A549 (cell line): ENCODE measurements around the gene CA12. TPM values are rescaled to one million over a fixed set of nuclear protein-coding genes. Genes with fewer than 3 reads are reported as not detected.

ENCODE experiments used
- ATAC-seq, 2 experiments: fragments of 200-7000 bp in 1 of 2; fragments of >200 bp in 1 of 2; cut with Nextera tagmentation in 1 of 2; cut with Tn5 transposase in 1 of 2; 3 replicates each; pipeline versions ENCODE4 v1.8.0 to v1.9.1; 2018 to 2020; ENCODE audit warnings: mild to moderate bottlenecking in 1 of 2, moderate library complexity in 1 of 2
- CTCF ChIA-PET: fragments of 300-600 bp; sonication (Branson Sonifier 250); formaldehyde crosslinking; extraction: SDS; loops from one replicate; lab custom pipeline; 2021; ENCODE audit warnings: antibody characterized with exemption, inconsistent platforms; lab: Yijun Ruan, JAX
- POLR2A ChIA-PET: fragments of 350-600 bp; formaldehyde crosslinking; extraction: SDS; loops from one replicate; lab custom pipeline; 2021; ENCODE audit warnings: antibody characterized with exemption, inconsistent platforms; lab: Yijun Ruan, JAX
- DNase-seq, 2 experiments: peaks; one replicate each; pipeline versions ENCODE4 v3.0.0 to v3.0.0-alpha.2; 2011 to 2016; ENCODE audit warnings: low read depth in 1 of 2, low spot score in 1 of 2
- FAIRE-seq: peaks from 2 replicates; lab custom pipeline; 2011; peaks lifted over from hg19 to GRCh38; lab: Jason Lieb, UNC
- H3K27ac ChIP-seq, 2 experiments: fragments of >200 bp; sonication (Bioruptor Twin); formaldehyde crosslinking; 3 replicates each; pipeline ENCODE4 v1.5.1; 2016 to 2017
- H3K4me1 ChIP-seq: fragments of >200 bp; sonication (Bioruptor Twin); formaldehyde crosslinking; 3 replicates; pipeline ENCODE4 v1.6.1; 2016
- H3K4me2 ChIP-seq: fragments of >200 bp; sonication (Bioruptor Twin); formaldehyde crosslinking; 3 replicates; pipeline ENCODE4 v1.6.1; 2016
- H3K4me3 ChIP-seq: fragments of >200 bp; sonication (Bioruptor Twin); formaldehyde crosslinking; 3 replicates; pipeline ENCODE4 v1.5.1; 2016
- H3K9me3 ChIP-seq: fragments of >200 bp; sonication (Bioruptor Twin); formaldehyde crosslinking; 3 replicates; pipeline ENCODE4 v1.6.1; 2016
- BCL3 ChIP-seq: fragments of >200 bp; sonication (Bioruptor Twin); formaldehyde crosslinking; IDR thresholded peaks from 3 replicates; pipeline ENCODE4 v1.6.1; 2016
- CBX2 ChIP-seq: fragments of 200-600 bp; sonication (generic); IDR thresholded peaks from 2 replicates; pipeline ENCODE4 v1.6.1; 2016; ENCODE audit warnings: low read depth, mild to moderate bottlenecking, borderline replicate concordance
- CHD2 ChIP-seq: fragments of 150-350 bp; IDR thresholded peaks from 2 replicates; pipeline ENCODE4 v1.6.1; 2014; ENCODE audit warnings: low read length; ENCODE audit not compliant: partially characterized antibody
- CTCF ChIP-seq: fragments of >200 bp; sonication (Bioruptor Twin); formaldehyde crosslinking; IDR thresholded peaks from 3 replicates; pipeline ENCODE4 v1.5.1; 2016
- EHF ChIP-seq: fragments of 250-450 bp; sonication (Bioruptor Pico); IDR thresholded peaks from 2 replicates; pipeline ENCODE4 v1.5.0; 2020; ENCODE audit warnings: mild to moderate bottlenecking
- EP300 ChIP-seq, 2 experiments: fragments of >200 bp; sonication (Bioruptor Twin); formaldehyde crosslinking; IDR thresholded peaks; 2 replicates in 1 of 2; 3 replicates in 1 of 2; pipeline ENCODE4 v1.6.1; 2016 to 2017
- HEYL ChIP-seq: fragments of 250-450 bp; sonication (Bioruptor Pico); IDR thresholded peaks from 2 replicates; pipeline ENCODE4 v1.8.0; 2021; ENCODE audit warnings: mild to moderate bottlenecking, moderate library complexity
- HOXA7 ChIP-seq: fragments of 250-450 bp; sonication (Bioruptor Pico); IDR thresholded peaks from 2 replicates; pipeline ENCODE4 v1.5.0; 2020; ENCODE audit warnings: mild to moderate bottlenecking, moderate library complexity
- KDM1A ChIP-seq: fragments of 200-600 bp; sonication (generic); IDR thresholded peaks from 2 replicates; pipeline ENCODE4 v1.6.1; 2016; ENCODE audit warnings: low read depth, mild to moderate bottlenecking
- KDM5A ChIP-seq: fragments of 200-600 bp; sonication (generic); IDR thresholded peaks from 2 replicates; pipeline ENCODE4 v1.6.1; 2016; ENCODE audit warnings: antibody characterized with exemption, mild to moderate bottlenecking
- MAX ChIP-seq: IDR thresholded peaks from 2 replicates; pipeline ENCODE4 v1.6.1; 2012
- MAZ ChIP-seq: fragments of 150-350 bp; IDR thresholded peaks from 2 replicates; pipeline ENCODE4 v1.6.1; 2014; ENCODE audit warnings: antibody characterized with exemption, low read depth, low read length, borderline replicate concordance
- POLR2A ChIP-seq: IDR thresholded peaks from 2 replicates; pipeline ENCODE4 v1.6.1; 2012; ENCODE audit warnings: mild to moderate bottlenecking, low read length
- RAD21 ChIP-seq, 2 experiments: fragments of >200 bp in 1 of 2; sonication (Bioruptor Twin) in 1 of 2; formaldehyde crosslinking in 1 of 2; IDR thresholded peaks in 1 of 2; conservative IDR thresholded peaks in 1 of 2; 2 replicates in 1 of 2; 3 replicates in 1 of 2; pipeline ENCODE4 v1.6.1; 2012 to 2018; ENCODE audit warnings: inconsistent platforms in 1 of 2
- REST ChIP-seq: fragments of 200-600 bp; sonication (generic); IDR thresholded peaks from 2 replicates; pipeline ENCODE4 v1.6.1; 2016; ENCODE audit warnings: antibody characterized with exemption, mild to moderate bottlenecking, moderate library complexity
- RFX5 ChIP-seq: fragments of 450-650 bp; IDR thresholded peaks from 2 replicates; pipeline ENCODE4 v1.7.1; 2014; ENCODE audit warnings: antibody characterized with exemption, mild to moderate bottlenecking, moderate library complexity
- SMC3 ChIP-seq: fragments of >200 bp; sonication (Bioruptor Twin); formaldehyde crosslinking; IDR thresholded peaks from 3 replicates; pipeline ENCODE4 v1.6.1; 2018; ENCODE audit warnings: inconsistent platforms
- SREBF2 ChIP-seq: fragments of 450-650 bp; IDR thresholded peaks from 2 replicates; pipeline ENCODE4 v1.6.1; 2014; ENCODE audit warnings: mild to moderate bottlenecking, moderate library complexity
- TFCP2L1 ChIP-seq: fragments of 250-450 bp; sonication (Bioruptor Pico); IDR thresholded peaks from 2 replicates; pipeline ENCODE4 v1.5.0; 2021; ENCODE audit warnings: mild to moderate bottlenecking
- TP53 ChIP-seq: fragments of 250-450 bp; sonication (Bioruptor Pico); IDR thresholded peaks from 2 replicates; pipeline ENCODE4 v1.5.0; 2021; ENCODE audit warnings: mild to moderate bottlenecking, moderate library complexity
- ZNF302 ChIP-seq: fragments of 250-450 bp; sonication (Bioruptor Pico); IDR thresholded peaks from 2 replicates; pipeline ENCODE4 v1.9.0; 2021; ENCODE audit warnings: inconsistent platforms, mild to moderate bottlenecking, moderate library complexity
- ZSCAN20 ChIP-seq: fragments of 250-450 bp; sonication (Bioruptor Pico); IDR thresholded peaks from 2 replicates; pipeline ENCODE4 v1.8.0; 2022; ENCODE audit warnings: mild to moderate bottlenecking, moderate library complexity
- WGBS: methylation state at CpG from one replicate; pipeline ENCODE4 v1.1.6; 2017; ENCODE audit errors: missing lambda C conversion rate; 5-methylcytosine and 5-hydroxymethylcytosine counted together
- polyA plus RNA-seq, 4 experiments: library from polyadenylated mRNA; depleted of rRNA in 3 of 4; stranded (reverse); fragments of >200 nt; fragmentation: RNase III in 1 of 4; extraction: RNeasy Plus Mini Kit Qiagen cat#74134 plus additional on column Dnase treatment in 1 of 4; gene quantifications; 2 replicates in 3 of 4; 3 replicates in 1 of 4; pipeline ENCODE4 v1.2.3, GENCODE V29; 2011 to 2017
- TF ChIP-seq, protein P1 (sequence below): fragments of >200 bp; sonication (Bioruptor Twin); formaldehyde crosslinking; IDR thresholded peaks from 2 replicates; pipeline ENCODE4 v1.6.1; 2016
- TF ChIP-seq, protein P2 (sequence below): fragments of 250-450 bp; sonication (Bioruptor Pico); IDR thresholded peaks from 2 replicates; pipeline ENCODE4 v1.5.0; 2021; ENCODE audit warnings: mild to moderate bottlenecking, moderate library complexity, borderline replicate concordance
- TF ChIP-seq, protein P3 (sequence below): fragments of 150-350 bp; IDR thresholded peaks from 2 replicates; pipeline ENCODE4 v1.6.1; 2014; ENCODE audit warnings: low read depth, mild to moderate bottlenecking, low read length

The CA12 gene
- polyA plus RNA-seq, 2 of the 4 experiments (the other 2 are of a cell fraction) = 129 to 323 TPM

- peaks cover 100% of the 10 kb centered on the region for H3K4me1 ChIP-seq
- H3K4me2 ChIP-seq = no peak overlapping the region
- no peak for FAIRE-seq
- no peak for TF ChIP-seq RAD21 (conservative IDR thresholded peaks at IDR 0.05 in 1 of 2, IDR thresholded peaks at IDR 0.05 in 1 of 2)
- TF ChIP-seq EP300 (IDR thresholded peaks at IDR 0.05) = no peak
- TF ChIP-seq TP53 (CRISPR knock-in tag) = no peak
- no peak for TF ChIP-seq EHF (CRISPR knock-in tag)
- TF ChIP-seq, protein P1, sequence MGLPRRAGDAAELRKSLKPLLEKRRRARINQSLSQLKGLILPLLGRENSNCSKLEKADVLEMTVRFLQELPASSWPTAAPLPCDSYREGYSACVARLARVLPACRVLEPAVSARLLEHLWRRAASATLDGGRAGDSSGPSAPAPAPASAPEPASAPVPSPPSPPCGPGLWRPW = no peak
- TF ChIP-seq MAX = no peak
- TF ChIP-seq CTCF = no peak
- no peak for TF ChIP-seq POLR2A
- TF ChIP-seq ZSCAN20 (CRISPR knock-in tag) = no peak
- TF ChIP-seq, protein P2, sequence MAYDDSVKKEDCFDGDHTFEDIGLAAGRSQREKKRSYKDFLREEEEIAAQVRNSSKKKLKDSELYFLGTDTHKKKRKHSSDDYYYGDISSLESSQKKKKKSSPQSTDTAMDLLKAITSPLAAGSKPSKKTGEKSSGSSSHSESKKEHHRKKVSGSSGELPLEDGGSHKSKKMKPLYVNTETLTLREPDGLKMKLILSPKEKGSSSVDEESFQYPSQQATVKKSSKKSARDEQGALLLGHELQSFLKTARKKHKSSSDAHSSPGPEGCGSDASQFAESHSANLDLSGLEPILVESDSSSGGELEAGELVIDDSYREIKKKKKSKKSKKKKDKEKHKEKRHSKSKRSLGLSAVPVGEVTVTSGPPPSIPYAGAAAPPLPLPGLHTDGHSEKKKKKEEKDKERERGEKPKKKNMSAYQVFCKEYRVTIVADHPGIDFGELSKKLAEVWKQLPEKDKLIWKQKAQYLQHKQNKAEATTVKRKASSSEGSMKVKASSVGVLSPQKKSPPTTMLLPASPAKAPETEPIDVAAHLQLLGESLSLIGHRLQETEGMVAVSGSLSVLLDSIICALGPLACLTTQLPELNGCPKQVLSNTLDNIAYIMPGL (CRISPR knock-in tag) = no peak
- TF ChIP-seq REST = no peak
- TF ChIP-seq HEYL = no peak
- no peak overlapping the region for H3K4me3 ChIP-seq
- no peaks in the 10 kb centered on the region for H3K9me3 ChIP-seq
- no peak for DNase-seq
- 95% methylated on average over 4 of the region's 4 CpGs for WGBS
- no peak for ATAC-seq
- ChIA-PET CTCF (interaction anchor here (0.7 to 1.8 kb wide), 7 partner anchors 12 to 152 kb away, joined by 3 to 6 read pairs (median 4); no protein-coding TSS in a partner anchor), POLR2A (no interaction called here)
- peak overlapping the region; percentile 88 to 93 for H3K27ac ChIP-seq
These were observed 11.9 kb downstream of the CA12 start for GRCh38 chr15:63369781-63370180.

DNA sequence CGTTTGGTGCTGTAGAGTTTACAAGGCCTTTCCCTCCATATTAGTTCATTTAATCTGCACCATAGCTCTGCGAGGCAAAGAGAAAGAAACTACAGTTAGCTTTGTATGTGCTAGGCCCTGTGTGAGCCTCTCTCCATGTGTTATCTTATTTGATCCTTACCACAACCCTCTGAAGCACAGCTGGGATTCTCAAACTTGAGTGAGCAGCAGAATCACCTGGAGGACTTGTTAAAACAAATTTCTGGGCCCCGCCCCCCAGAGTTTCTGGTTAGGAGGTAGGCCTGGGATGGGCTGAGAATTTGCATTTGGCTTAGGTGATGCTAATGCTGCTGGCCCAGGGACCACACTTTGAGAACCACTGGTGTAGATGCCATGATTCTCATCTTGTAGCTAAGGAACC is 12.3 kb downstream of the CA12 start:
- H3K4me3 ChIP-seq = no peak overlapping the region
- no peak for FAIRE-seq
- ATAC-seq = no peak
- no peak for DNase-seq
- H3K9me3 ChIP-seq = no peaks in the 10 kb centered on the region
- H3K4me1 ChIP-seq = peaks cover 100% of the 10 kb centered on the region
- H3K4me2 ChIP-seq = no peak overlapping the region
- WGBS = 88% methylated on average over 3 of the region's 3 CpGs
- ChIA-PET CTCF (interaction anchor here (0.6 to 2.2 kb wide), 12 partner anchors 11 to 136 kb away, joined by 3 to 7 read pairs (median 4); partner anchors contain the start of gene USP3), POLR2A (no interaction called here)
- H3K27ac ChIP-seq = peak overlapping the region; percentile 88 to 93
- TF ChIP-seq RFX5 (no peak), KDM1A (no peak), CBX2 (no peak), TFCP2L1 (CRISPR knock-in tag) (no peak), SREBF2 (no peak), CHD2 (no peak), RAD21 (conservative IDR thresholded peaks at IDR 0.05 in 1 of 2, IDR thresholded peaks at IDR 0.05 in 1 of 2) (no peak), SMC3 (no peak), HEYL (no peak), HOXA7 (no peak), MAZ (no peak), KDM5A (no peak), ZNF302 (CRISPR knock-in tag) (no peak), BCL3 (no peak)
- TF ChIP-seq, protein P3, sequence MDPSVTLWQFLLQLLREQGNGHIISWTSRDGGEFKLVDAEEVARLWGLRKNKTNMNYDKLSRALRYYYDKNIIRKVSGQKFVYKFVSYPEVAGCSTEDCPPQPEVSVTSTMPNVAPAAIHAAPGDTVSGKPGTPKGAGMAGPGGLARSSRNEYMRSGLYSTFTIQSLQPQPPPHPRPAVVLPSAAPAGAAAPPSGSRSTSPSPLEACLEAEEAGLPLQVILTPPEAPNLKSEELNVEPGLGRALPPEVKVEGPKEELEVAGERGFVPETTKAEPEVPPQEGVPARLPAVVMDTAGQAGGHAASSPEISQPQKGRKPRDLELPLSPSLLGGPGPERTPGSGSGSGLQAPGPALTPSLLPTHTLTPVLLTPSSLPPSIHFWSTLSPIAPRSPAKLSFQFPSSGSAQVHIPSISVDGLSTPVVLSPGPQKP = no peak
- TF ChIP-seq, protein P2 (CRISPR knock-in tag) = no peak
